RWPE1 (cell line): Measurements from ENCODE around the gene CTNNBL1.

Experiments
- CTCF ChIA-PET: fragments of 350-600 bp; sonication (Branson Sonifier 250); formaldehyde crosslinking; extraction: SDS; loops from one replicate; lab custom pipeline; 2021; lab: Yijun Ruan, JAX
- POLR2A ChIA-PET: fragments of 400-600 bp; formaldehyde crosslinking; extraction: SDS; loops from one replicate; lab custom pipeline; 2020; ENCODE audit warnings: antibody characterized with exemption; ENCODE audit not compliant: low non-redundant PET; lab: Yijun Ruan, JAX
- DNase-seq: peaks from one replicate; pipeline ENCODE4 v3.0.0; 2012; ENCODE audit warnings: low spot score
- H3K27ac ChIP-seq: fragments of 450-650 bp; 2 replicates; pipeline ENCODE4 v1.5.1; 2017
- TF ChIP-seq, protein P1 (sequence below): fragments of 450-650 bp; conservative IDR thresholded peaks from 2 replicates; pipeline ENCODE4 v1.5.1; 2017; ENCODE audit warnings: low read depth, mild to moderate bottlenecking

The CTNNBL1 gene, protein sequence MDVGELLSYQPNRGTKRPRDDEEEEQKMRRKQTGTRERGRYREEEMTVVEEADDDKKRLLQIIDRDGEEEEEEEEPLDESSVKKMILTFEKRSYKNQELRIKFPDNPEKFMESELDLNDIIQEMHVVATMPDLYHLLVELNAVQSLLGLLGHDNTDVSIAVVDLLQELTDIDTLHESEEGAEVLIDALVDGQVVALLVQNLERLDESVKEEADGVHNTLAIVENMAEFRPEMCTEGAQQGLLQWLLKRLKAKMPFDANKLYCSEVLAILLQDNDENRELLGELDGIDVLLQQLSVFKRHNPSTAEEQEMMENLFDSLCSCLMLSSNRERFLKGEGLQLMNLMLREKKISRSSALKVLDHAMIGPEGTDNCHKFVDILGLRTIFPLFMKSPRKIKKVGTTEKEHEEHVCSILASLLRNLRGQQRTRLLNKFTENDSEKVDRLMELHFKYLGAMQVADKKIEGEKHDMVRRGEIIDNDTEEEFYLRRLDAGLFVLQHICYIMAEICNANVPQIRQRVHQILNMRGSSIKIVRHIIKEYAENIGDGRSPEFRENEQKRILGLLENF

DNA sequence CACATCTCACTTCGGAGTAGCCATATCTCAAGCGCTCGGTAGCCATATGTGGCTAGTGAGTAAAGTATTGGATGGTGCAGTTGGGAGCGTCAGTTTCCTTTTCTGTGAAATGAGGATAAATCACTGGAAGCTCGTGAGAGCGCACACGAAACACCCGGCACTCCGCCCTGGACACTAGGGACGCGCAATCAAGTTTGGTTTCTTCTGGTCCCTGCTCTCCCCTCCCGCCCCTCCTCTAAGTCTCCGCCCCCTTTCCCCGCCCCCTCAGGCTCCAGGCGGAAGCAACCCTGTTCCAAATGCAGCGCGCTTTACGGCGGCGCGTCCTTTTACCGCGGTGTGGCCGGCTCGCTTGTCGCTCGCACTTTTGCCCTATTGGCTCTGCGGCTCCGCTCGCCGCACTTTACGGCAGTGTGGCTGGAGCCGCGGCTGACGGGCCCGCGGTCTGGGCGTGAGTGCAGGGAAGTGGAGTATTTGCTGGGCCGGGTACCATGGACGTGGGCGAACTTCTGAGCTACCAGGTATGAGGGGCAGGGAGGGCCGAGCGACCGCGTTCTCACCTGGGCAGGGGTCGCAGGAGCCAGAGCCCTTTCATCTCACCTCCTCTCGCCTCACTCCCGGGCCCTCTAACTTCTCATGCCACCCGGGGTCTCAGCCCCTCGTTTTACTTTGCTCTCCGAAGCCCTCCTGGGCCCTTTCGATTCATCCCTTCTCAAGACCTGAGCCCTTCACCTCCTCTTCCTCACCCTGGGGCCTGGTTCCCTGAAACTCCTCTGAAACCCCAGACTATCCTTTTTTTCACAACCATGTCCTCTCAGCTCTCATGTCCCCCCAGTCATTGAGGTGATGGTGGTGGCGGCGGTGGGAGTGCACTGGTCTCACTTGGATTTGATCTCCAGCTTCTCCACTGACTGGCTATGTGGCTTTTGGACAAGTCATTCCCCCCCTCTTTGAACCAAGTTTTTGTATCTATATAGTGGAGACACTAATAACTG lies at the start of gene CTNNBL1:
CTNNBL1 (plus strand) TSS at position 396 of the 992 bp plus-strand sequence; CDS start at position 489, 93 bp downstream.
- H3K27ac ChIP-seq: peak within 1 kb of the TSS; percentile 52
- TF ChIP-seq, protein P1, sequence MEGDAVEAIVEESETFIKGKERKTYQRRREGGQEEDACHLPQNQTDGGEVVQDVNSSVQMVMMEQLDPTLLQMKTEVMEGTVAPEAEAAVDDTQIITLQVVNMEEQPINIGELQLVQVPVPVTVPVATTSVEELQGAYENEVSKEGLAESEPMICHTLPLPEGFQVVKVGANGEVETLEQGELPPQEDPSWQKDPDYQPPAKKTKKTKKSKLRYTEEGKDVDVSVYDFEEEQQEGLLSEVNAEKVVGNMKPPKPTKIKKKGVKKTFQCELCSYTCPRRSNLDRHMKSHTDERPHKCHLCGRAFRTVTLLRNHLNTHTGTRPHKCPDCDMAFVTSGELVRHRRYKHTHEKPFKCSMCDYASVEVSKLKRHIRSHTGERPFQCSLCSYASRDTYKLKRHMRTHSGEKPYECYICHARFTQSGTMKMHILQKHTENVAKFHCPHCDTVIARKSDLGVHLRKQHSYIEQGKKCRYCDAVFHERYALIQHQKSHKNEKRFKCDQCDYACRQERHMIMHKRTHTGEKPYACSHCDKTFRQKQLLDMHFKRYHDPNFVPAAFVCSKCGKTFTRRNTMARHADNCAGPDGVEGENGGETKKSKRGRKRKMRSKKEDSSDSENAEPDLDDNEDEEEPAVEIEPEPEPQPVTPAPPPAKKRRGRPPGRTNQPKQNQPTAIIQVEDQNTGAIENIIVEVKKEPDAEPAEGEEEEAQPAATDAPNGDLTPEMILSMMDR: no peak
- peak; percentile 99 for DNase-seq
- CTCF ChIA-PET: interaction anchor here (1.0 kb wide), 1 partner anchor 33 kb away, joined by 5 read pairs; no protein-coding TSS in a partner anchor
- POLR2A ChIA-PET: interaction anchor here (0.6 kb wide), 1 partner anchor 369 kb away, joined by 3 read pairs; no protein-coding TSS in a partner anchor

DNA sequence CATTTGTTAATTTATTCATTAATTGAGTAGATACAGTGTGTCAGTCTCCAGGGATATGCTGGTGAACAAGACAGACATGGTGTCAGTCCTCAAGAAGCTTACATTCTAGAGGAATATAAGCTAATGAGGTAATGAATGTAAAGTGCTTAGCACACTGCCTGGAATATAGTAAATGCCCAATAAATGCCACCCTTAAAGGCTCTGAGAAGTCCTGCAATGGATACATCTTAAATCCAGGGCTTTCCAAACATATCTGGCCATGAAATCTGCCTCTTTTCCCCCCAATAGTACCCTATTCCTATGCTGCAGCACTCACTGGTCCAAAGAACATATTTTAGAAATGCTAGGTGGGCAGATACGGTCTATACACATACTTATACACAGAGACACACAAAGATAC lies 49.2 kb upstream of the CTNNBL1 start:
- CTCF ChIA-PET: interaction anchor here (1.2 kb wide), 1 partner anchor 13 kb away, joined by 4 read pairs; no protein-coding TSS in a partner anchor
- TF ChIP-seq, protein P1: no peak
- no peak overlapping the region for H3K27ac ChIP-seq
- DNase-seq: no peak
- POLR2A ChIA-PET: no interaction called here

DNA sequence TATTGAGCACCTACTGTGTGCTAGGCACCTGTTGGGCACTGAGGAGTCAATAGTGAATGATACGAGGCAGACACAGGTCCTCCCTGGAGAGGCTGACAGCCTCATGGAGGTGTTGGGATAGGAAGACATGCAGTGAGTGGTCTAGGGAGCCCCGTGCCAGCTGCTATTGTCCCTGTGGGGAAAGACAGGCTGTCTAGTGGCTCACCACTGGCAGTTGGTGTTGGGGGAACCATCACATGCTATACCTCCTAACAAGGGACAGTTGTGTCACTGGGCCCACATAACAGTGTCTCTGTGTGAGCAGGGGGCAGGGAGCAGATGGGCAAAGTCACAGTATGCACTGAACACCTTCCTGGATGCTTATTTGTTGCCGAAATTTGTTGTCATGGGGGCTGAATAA lies 45.9 kb upstream of the CTNNBL1 start:
- POLR2A ChIA-PET: no interaction called here
- TF ChIP-seq, protein P1: no peak
- CTCF ChIA-PET: interaction anchor here (1.0 kb wide), 1 partner anchor 84 kb away, joined by 3 read pairs; no protein-coding TSS in a partner anchor
- DNase-seq: no peak
- H3K27ac ChIP-seq: no peak overlapping the region

DNA sequence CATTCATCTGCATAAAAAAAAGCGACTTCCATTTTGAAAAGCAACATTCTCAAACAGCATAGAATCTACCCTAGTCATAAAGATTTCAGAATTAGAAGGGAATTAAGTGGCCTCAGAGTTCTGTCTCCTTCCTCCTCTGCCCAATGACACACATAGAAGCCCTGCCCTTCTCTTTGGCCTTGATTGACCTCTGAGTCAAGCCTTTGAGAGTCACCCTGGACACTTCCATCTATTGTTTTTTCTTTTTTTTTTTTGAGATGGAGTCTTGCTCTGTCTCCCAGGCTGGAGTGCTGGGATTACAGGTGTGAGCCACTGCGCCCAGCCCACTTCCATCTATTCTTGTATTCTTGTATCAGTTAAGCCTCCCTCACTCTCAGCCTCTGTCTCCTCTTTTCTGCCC lies 44.8 kb upstream of the CTNNBL1 start:
- no peak overlapping the region for H3K27ac ChIP-seq
- DNase-seq: no peak
- TF ChIP-seq, protein P1: no peak
- ChIA-PET POLR2A (no interaction called here), CTCF (no interaction called here)

DNA sequence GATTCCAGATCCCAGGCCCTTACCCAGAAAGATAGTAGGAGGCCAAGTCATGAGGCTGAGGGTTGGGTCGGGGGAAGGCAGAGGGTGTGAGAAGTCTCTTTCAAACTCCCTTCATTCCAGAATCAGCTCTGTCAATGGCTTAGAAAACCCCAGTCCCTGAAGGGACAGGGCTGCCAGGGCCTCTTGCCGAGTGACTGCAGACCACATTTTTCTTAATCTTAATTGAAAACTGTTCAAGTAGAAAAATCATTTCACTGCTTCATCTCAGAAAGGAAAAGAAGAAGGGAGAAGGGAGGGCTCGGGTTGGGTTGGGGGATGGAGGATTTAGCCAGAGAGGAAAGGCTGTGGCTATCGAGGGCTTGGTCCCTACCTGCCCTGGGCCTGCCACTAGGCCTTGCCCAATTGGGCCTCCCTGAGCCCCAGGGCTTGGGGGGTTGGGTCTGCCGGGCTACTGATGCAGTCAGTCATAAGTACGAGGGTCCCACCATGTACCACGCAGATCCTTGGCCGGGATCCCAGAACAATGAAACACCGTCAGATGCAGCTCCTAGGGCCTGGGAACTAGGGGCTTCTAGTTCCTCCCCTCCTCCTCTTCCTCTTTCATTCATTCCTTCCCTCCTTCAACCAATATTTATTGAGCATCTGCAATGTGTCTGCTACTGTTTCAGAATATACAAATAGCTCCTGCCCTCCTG lies 44.0 kb upstream of the CTNNBL1 start:
- ChIA-PET CTCF (interaction anchor here (0.6 kb wide), 2 partner anchors 48 to 343 kb away, joined by 3 to 4 read pairs; no protein-coding TSS in a partner anchor), POLR2A (no interaction called here)
- TF ChIP-seq, protein P1: no peak
- H3K27ac ChIP-seq: no peak overlapping the region
- DNase-seq: no peak
